Colonic mucosa (tissue), 4 donors: ENCODE results near the gene AGAP2. TPM values are rescaled to one million over a fixed set of nuclear protein-coding genes. Genes with fewer than 3 reads are reported as not detected.

Experiments used
- DNase-seq: peaks from one replicate; pipeline ENCODE4 v3.0.0-alpha.2; 2020
- H3K27ac ChIP-seq: fragments of 200-600 bp; one replicate; pipeline ENCODE4 v1.8.0; 2021
- H3K27me3 ChIP-seq: fragments of 200-600 bp; one replicate; pipeline ENCODE4 v1.8.0; 2021
- H3K36me3 ChIP-seq: fragments of 200-600 bp; one replicate; pipeline ENCODE4 v1.8.0; 2021
- H3K4me1 ChIP-seq: fragments of 200-600 bp; one replicate; pipeline ENCODE4 v1.8.0; 2021; ENCODE audit warnings: mild to moderate bottlenecking
- H3K4me3 ChIP-seq: fragments of 200-600 bp; one replicate; pipeline ENCODE4 v1.8.0; 2021
- H3K9ac ChIP-seq, 2 donors: one replicate each; pipeline ENCODE4 v1.7.0; 2013; ENCODE audit warnings: control low read depth in 2 of 2, low read depth in 2 of 2, low read length in 2 of 2
- H3K9me3 ChIP-seq: fragments of 200-600 bp; one replicate; pipeline ENCODE4 v1.8.0; 2021
- intact Hi-C: fragments of 100-400 bp; cut with DNase I; formaldehyde crosslinking; loops from one replicate; pipeline ENCODE4 v1.14.1; 2022
- total RNA-seq, 2 donors: library from RNA; stranded (reverse); fragmentation: NEBNext Ultra II Directional in 1 of 2; extraction: Animal tissue kit (Norgen Biotek cat#: 25700) in 1 of 2; gene quantifications; one replicate each; pipeline ENCODE4 v1.2.1, GENCODE V29; 2021
- TF ChIP-seq, protein P1 (sequence below): fragments of 200-600 bp; IDR thresholded peaks from one replicate; pipeline ENCODE4 v1.8.0; 2022; ENCODE audit warnings: antibody characterized with exemption, mild to moderate bottlenecking
- donor health status: healthy.
- donor health status: DM: no; HTN: no; CAD: no.
- donor health status: DM: no; HTN: no; CAD: no.

AGAP2 gene
- total RNA-seq, 2 donors from 2014 or later = 0.86 to 1.0 TPM

DNA sequence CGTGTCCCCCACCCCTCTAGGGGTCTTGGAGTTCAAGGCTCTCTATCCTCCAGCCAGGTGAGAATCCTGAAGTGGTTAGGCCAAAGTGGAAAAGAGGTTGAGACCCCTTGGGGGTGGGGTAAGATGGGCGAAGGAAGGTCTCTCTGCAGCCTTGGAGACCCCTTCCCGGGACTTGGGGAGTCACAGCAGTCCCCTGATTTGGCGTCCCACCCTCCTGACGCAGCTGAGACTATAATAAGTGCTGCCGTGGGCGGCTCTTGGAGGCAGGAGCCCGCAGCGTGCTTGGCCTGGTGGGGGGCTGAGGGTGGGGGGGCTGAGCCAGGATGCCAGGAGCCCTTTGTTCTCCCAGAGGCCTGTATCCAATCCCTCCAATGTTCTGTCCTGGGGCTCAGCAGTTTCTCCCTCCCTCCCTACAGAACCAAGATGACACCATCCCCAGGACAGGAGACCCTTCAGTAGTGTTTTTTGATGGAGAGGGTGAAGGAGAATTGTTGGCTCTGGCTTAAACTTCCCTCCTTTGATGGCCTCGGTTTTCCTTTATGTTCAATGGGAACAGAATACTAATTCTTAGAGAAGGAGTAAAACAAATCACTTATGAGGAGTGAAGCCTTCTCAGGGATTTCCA is 1.5 kb upstream of the AGAP2 start:
- H3K27ac ChIP-seq = no peak overlapping the region
- DNase-seq = no peak
- intact Hi-C loops = no loop called here
- peaks cover 5% of the 10 kb centered on the region for H3K4me1 ChIP-seq
- TF ChIP-seq, protein P1, sequence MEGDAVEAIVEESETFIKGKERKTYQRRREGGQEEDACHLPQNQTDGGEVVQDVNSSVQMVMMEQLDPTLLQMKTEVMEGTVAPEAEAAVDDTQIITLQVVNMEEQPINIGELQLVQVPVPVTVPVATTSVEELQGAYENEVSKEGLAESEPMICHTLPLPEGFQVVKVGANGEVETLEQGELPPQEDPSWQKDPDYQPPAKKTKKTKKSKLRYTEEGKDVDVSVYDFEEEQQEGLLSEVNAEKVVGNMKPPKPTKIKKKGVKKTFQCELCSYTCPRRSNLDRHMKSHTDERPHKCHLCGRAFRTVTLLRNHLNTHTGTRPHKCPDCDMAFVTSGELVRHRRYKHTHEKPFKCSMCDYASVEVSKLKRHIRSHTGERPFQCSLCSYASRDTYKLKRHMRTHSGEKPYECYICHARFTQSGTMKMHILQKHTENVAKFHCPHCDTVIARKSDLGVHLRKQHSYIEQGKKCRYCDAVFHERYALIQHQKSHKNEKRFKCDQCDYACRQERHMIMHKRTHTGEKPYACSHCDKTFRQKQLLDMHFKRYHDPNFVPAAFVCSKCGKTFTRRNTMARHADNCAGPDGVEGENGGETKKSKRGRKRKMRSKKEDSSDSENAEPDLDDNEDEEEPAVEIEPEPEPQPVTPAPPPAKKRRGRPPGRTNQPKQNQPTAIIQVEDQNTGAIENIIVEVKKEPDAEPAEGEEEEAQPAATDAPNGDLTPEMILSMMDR = no peak
- H3K4me3 ChIP-seq = no peak overlapping the region
- no peaks in the 10 kb centered on the region for H3K9me3 ChIP-seq
- H3K9ac ChIP-seq = no peak overlapping the region
- H3K36me3 ChIP-seq = no peaks in the 10 kb centered on the region
- H3K27me3 ChIP-seq = peaks cover 58% of the 10 kb centered on the region

DNA sequence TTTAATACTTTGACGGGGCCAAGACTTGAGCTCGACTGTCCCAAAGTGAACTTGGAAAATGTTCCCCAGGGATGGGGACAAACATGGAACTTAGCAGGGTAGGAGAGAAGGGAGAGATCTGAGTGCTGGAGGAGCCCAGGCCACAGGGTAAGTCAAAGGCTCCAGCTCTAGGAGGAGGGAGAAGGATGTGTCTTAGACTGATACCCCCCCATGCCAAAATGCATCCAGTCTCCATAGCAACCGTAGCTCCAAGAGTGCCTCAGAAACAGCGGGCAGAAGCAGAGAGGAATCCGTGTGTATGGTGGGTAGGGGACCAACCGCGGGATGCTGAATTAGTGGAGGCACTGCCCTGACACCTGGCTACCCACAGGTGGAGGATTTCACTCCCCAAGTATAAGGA is 845 bp upstream of the AGAP2 start:
- H3K9ac ChIP-seq = no peak overlapping the region
- H3K27me3 ChIP-seq = peaks cover 58% of the 10 kb centered on the region
- no peaks in the 10 kb centered on the region for H3K36me3 ChIP-seq
- H3K4me3 ChIP-seq = no peak overlapping the region
- H3K9me3 ChIP-seq = no peaks in the 10 kb centered on the region
- TF ChIP-seq, protein P1 = no peak
- H3K4me1 ChIP-seq = peaks cover 5% of the 10 kb centered on the region
- DNase-seq = no peak
- intact Hi-C loops = no loop called here
- H3K27ac ChIP-seq = no peak overlapping the region

DNA sequence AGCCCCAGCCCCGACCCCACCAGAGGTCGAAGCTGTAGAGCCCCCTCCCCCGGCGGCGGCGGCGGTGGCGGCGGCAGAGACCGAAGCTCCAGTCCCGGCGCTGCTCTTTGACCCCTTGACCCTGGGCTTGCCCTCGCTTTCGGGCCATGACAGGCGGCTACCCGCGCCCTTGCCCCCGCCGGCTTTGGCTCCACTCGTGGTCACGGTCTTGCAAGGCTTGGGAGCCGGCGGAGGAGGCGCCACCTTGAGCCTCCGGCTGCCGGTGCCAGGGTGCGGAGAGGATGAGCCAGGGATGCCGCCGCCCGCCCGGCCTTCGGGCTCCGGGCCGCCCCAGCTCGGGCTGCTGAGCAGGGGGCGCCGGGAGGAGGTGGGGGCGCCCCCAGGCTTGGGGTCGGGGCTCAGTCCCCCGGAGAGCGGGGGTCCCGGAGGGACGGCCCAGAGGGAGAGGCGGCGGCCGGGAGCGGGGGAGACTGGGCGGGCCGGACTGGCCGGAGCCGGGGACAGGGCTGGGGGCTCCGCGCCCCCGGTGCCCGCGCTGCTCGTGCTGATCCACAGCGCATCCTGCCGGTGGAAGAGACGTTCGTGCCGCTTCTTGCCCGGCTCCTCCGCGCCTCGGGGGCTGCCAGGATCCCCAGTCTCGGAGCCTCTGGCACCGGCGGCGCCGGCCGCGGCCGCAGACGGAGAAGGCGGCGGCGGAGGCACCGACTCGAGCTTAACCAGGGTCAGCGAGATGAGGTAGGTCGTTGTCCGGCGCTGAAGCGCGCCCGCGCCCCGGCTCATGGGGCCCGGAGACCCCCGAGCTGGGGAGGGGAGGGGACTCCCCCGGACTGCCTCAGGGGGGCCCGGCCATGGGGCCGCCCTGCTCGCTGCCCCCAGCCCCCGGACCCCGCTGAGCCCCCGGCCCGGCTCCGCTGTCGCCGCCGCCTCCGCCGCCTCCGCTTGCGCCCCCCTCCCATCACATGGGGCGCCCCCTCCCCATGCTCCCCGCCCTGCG is 778 bp downstream of the AGAP2 start:
- H3K27me3 ChIP-seq = peaks cover 58% of the 10 kb centered on the region
- no peaks in the 10 kb centered on the region for H3K36me3 ChIP-seq
- peak overlapping the region; percentile 5 for H3K4me3 ChIP-seq
- intact Hi-C loops = no loop called here
- no peak for DNase-seq
- no peaks in the 10 kb centered on the region for H3K9me3 ChIP-seq
- TF ChIP-seq, protein P1 = no peak
- H3K9ac ChIP-seq = no peak overlapping the region
- H3K4me1 ChIP-seq = peaks cover 5% of the 10 kb centered on the region
- H3K27ac ChIP-seq = no peak overlapping the region

DNA sequence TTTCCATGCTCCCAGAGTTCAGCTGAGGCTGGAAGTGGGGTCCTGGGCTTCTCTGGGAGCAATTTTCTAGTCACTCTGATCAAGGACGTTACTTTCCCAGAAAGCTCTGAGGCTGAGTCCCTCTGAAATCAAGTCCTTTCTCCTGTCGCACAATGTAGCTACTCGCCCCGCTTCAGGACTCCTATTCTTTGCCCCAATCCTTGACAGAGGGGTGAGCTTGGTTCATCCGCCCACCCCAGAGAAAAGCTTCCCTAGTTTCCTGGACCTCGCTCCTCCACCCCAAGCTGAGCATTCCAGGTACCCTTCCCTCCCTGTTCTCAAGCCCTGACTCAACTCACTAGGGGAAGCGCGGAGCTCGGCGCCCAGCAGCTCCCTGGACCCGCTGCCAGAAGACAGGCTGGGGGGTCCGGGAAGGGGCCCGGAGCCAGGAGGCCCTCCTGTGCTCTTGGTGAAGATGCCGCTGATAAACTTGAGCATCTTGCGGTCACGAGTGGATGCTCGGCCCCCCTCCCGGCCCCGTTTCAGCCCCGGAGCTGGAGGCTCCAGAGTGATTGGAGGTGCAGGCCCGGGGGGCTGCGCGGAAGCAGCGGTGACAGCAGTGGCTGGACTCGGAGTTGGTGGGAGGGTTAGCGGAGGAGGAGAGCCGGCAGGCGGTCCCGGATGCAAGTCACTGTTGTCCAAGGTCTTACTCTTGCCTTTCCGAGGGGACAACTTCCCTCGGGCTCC is 1.6 kb downstream of the AGAP2 start:
- Histone ChIP-seq H3K9me3 (no peaks in the 10 kb centered on the region), H3K36me3 (no peaks in the 10 kb centered on the region), H3K27me3 (peaks cover 58% of the 10 kb centered on the region), H3K9ac (no peak overlapping the region), H3K27ac (no peak overlapping the region), H3K4me3 (no peak overlapping the region), H3K4me1 (peaks cover 5% of the 10 kb centered on the region)
- TF ChIP-seq, protein P1 = no peak
- DNase-seq = no peak
- intact Hi-C loops = no loop called here

GRCh38 chr12:57735952-57736740 is 2.4 kb downstream of the AGAP2 start:
- H3K27me3 ChIP-seq = peaks cover 58% of the 10 kb centered on the region
- no peaks in the 10 kb centered on the region for H3K9me3 ChIP-seq
- H3K36me3 ChIP-seq = no peaks in the 10 kb centered on the region
- no peak for DNase-seq
- TF ChIP-seq, protein P1 = no peak
- no peak overlapping the region for H3K9ac ChIP-seq
- H3K4me1 ChIP-seq = peaks cover 5% of the 10 kb centered on the region
- H3K4me3 ChIP-seq = no peak overlapping the region
- intact Hi-C loops = no loop called here
- H3K27ac ChIP-seq = no peak overlapping the region
